ENCODE data around the gene EBNA1BP2.

EBNA1BP2 gene

GRCh38 chr1:43203859-43204258 is 31.8 kb upstream of the EBNA1BP2 start:
- TF ChIP-seq TAF1 (IDR thresholded peaks at IDR 0.05; ENCODE audit: borderline replicate concordance, low read depth, low read length) (no peak), POLR2A (IDR thresholded peaks at IDR 0.05; ENCODE audit: low read depth, low read length) (no peak), POLR2AphosphoS5 (IDR thresholded peaks at IDR 0.05; ENCODE audit: low read depth, low read length) (no peak)
- DNase-seq (ENCODE audit: insufficient read length): no peak
- no peak for FAIRE-seq

GRCh38 chr1:43199093-43199726 is 27.1 kb upstream of the EBNA1BP2 start:
- FAIRE-seq (peak; percentile 97), DNase-seq (ENCODE audit: insufficient read length) (peak; percentile 31)
- TF ChIP-seq TAF1 (IDR thresholded peaks at IDR 0.05; ENCODE audit: borderline replicate concordance, low read depth, low read length) (peak; percentile 66; the same call in 1 of the 2 replicates), POLR2A (IDR thresholded peaks at IDR 0.05; ENCODE audit: low read depth, low read length) (peak; percentile 67), POLR2AphosphoS5 (IDR thresholded peaks at IDR 0.05; ENCODE audit: low read depth, low read length) (peak; percentile 41)

GRCh38 chr1:43197343-43198127 is 25.4 kb upstream of the EBNA1BP2 start:
- no peak for TF ChIP-seq POLR2A (IDR thresholded peaks at IDR 0.05; ENCODE audit: low read depth, low read length)
- DNase-seq (ENCODE audit: insufficient read length) (no peak), FAIRE-seq (no peak)

- no peak for TF ChIP-seq TAF1 (IDR thresholded peaks at IDR 0.05; ENCODE audit: borderline replicate concordance, low read depth, low read length)
- TF ChIP-seq POLR2AphosphoS5 (IDR thresholded peaks at IDR 0.05; ENCODE audit: low read depth, low read length): no peak
- no peak for DNase-seq (ENCODE audit: insufficient read length)
- FAIRE-seq: no peak
Observed at GRCh38 chr1:43194509-43194908, 22.4 kb upstream of the EBNA1BP2 start.

GRCh38 chr1:43188106-43188505 is 16.0 kb upstream of the EBNA1BP2 start:
- DNase-seq (ENCODE audit: insufficient read length) (no peak), FAIRE-seq (no peak)
- no peak for TF ChIP-seq POLR2AphosphoS5 (IDR thresholded peaks at IDR 0.05; ENCODE audit: low read depth, low read length)
- TF ChIP-seq TAF1 (IDR thresholded peaks at IDR 0.05; ENCODE audit: borderline replicate concordance, low read depth, low read length): no peak
- no peak for TF ChIP-seq POLR2A (IDR thresholded peaks at IDR 0.05; ENCODE audit: low read depth, low read length)

GRCh38 chr1:43184995-43185394 is 12.9 kb upstream of the EBNA1BP2 start:
- DNase-seq (ENCODE audit: insufficient read length) (no peak), FAIRE-seq (no peak)
- TF ChIP-seq POLR2AphosphoS5 (IDR thresholded peaks at IDR 0.05; ENCODE audit: low read depth, low read length) (no peak), TAF1 (IDR thresholded peaks at IDR 0.05; ENCODE audit: borderline replicate concordance, low read depth, low read length) (no peak), POLR2A (IDR thresholded peaks at IDR 0.05; ENCODE audit: low read depth, low read length) (no peak)

GRCh38 chr1:43184388-43184787 is 12.3 kb upstream of the EBNA1BP2 start:
- FAIRE-seq (no peak), DNase-seq (ENCODE audit: insufficient read length) (no peak)
- TF ChIP-seq POLR2AphosphoS5 (IDR thresholded peaks at IDR 0.05; ENCODE audit: low read depth, low read length) (no peak), TAF1 (IDR thresholded peaks at IDR 0.05; ENCODE audit: borderline replicate concordance, low read depth, low read length) (no peak), POLR2A (IDR thresholded peaks at IDR 0.05; ENCODE audit: low read depth, low read length) (no peak)

- no peak for DNase-seq (ENCODE audit: insufficient read length)
- no peak for FAIRE-seq
- TF ChIP-seq POLR2AphosphoS5 (IDR thresholded peaks at IDR 0.05; ENCODE audit: low read depth, low read length): no peak
- TF ChIP-seq POLR2A (IDR thresholded peaks at IDR 0.05; ENCODE audit: low read depth, low read length): no peak
- TF ChIP-seq TAF1 (IDR thresholded peaks at IDR 0.05; ENCODE audit: borderline replicate concordance, low read depth, low read length): no peak
Observed at GRCh38 chr1:43177691-43178090, 5.6 kb upstream of the EBNA1BP2 start.

GRCh38 chr1:43174873-43175272 is 2.8 kb upstream of the EBNA1BP2 start:
- TF ChIP-seq POLR2A (IDR thresholded peaks at IDR 0.05; ENCODE audit: low read depth, low read length): no peak
- no peak for TF ChIP-seq POLR2AphosphoS5 (IDR thresholded peaks at IDR 0.05; ENCODE audit: low read depth, low read length)
- no peak for TF ChIP-seq TAF1 (IDR thresholded peaks at IDR 0.05; ENCODE audit: borderline replicate concordance, low read depth, low read length)
- FAIRE-seq (no peak), DNase-seq (ENCODE audit: insufficient read length) (no peak)

GRCh38 chr1:43172527-43172972 is 460 bp upstream of the EBNA1BP2 start:
- DNase-seq (ENCODE audit: insufficient read length) (peak; percentile 67), FAIRE-seq (no peak)
- TF ChIP-seq POLR2AphosphoS5 (IDR thresholded peaks at IDR 0.05; ENCODE audit: low read depth, low read length) (no peak), POLR2A (IDR thresholded peaks at IDR 0.05; ENCODE audit: low read depth, low read length) (no peak), TAF1 (IDR thresholded peaks at IDR 0.05; ENCODE audit: borderline replicate concordance, low read depth, low read length) (no peak)

- DNase-seq (ENCODE audit: insufficient read length): no peak
- TF ChIP-seq POLR2AphosphoS5 (IDR thresholded peaks at IDR 0.05; ENCODE audit: low read depth, low read length) (no peak), POLR2A (IDR thresholded peaks at IDR 0.05; ENCODE audit: low read depth, low read length) (no peak), TAF1 (IDR thresholded peaks at IDR 0.05; ENCODE audit: borderline replicate concordance, low read depth, low read length) (no peak)
Observed at GRCh38 chr1:43171312-43171875, 696 bp downstream of the EBNA1BP2 start.

GRCh38 chr1:43165765-43166164 is 6.3 kb downstream of the EBNA1BP2 start:
- no peak for FAIRE-seq
- DNase-seq (ENCODE audit: insufficient read length): no peak
- TF ChIP-seq TAF1 (IDR thresholded peaks at IDR 0.05; ENCODE audit: borderline replicate concordance, low read depth, low read length) (no peak), POLR2A (IDR thresholded peaks at IDR 0.05; ENCODE audit: low read depth, low read length) (no peak), POLR2AphosphoS5 (IDR thresholded peaks at IDR 0.05; ENCODE audit: low read depth, low read length) (no peak)

More at GRCh38 chr1:43171312-43171875, 696 bp downstream of the EBNA1BP2 start:
- peak; percentile 46 for FAIRE-seq
